Amygdala (tissue), 56 donors: ENCODE measurements around the gene CBX8.
"Not testable (repeated sequence)": the region's sequence is repeated elsewhere in the genome, so short reads cannot be mapped to it uniquely, and the experiment has no call there.

Experiments
- DNase-seq, 56 donors: peaks; one replicate each; lab custom pipeline; 2025; lab: John Stamatoyannopoulos, UW

CBX8 gene

GRCh38 chr17:79784353-79785016, 12.4 kb downstream of the CBX8 start:
- no peak for DNase-seq

- no peak for DNase-seq
These were observed 13.0 kb downstream of the CBX8 start for GRCh38 chr17:79783891-79784290.

- DNase-seq, result no peak
These were observed 14.9 kb downstream of the CBX8 start for GRCh38 chr17:79781736-79782575.

GRCh38 chr17:79781012-79781650, 15.7 kb downstream of the CBX8 start:
- DNase-seq, result no peak

GRCh38 chr17:79779661-79780365, 17.1 kb downstream of the CBX8 start:
- DNase-seq, result no peak

DNA sequence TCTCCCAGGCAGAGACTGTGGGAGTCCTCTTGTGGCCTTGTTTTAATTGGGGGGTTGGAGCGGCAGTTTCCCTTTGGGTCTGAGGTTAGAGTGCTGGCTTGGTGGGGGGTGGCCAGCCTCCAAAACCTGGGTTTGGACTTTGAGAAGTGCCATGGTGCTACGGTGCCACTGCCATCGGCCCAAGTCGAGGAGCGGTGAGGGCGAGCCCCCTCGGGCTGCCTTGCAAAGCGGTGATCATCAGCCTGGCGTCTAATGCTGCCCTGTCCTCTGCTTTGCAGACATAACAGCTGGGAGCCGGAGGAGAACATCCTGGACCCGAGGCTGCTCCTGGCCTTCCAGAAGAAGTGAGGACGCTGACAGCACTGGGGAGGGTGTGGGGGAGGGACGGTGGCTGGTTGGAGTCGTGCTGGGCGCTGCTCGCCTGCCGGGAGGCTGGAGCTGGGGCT, 17.8 kb downstream of the CBX8 start:
- no peak for DNase-seq

GRCh38 chr17:79778504-79779083, 18.3 kb downstream of the CBX8 start:
- no peak for DNase-seq

DNA sequence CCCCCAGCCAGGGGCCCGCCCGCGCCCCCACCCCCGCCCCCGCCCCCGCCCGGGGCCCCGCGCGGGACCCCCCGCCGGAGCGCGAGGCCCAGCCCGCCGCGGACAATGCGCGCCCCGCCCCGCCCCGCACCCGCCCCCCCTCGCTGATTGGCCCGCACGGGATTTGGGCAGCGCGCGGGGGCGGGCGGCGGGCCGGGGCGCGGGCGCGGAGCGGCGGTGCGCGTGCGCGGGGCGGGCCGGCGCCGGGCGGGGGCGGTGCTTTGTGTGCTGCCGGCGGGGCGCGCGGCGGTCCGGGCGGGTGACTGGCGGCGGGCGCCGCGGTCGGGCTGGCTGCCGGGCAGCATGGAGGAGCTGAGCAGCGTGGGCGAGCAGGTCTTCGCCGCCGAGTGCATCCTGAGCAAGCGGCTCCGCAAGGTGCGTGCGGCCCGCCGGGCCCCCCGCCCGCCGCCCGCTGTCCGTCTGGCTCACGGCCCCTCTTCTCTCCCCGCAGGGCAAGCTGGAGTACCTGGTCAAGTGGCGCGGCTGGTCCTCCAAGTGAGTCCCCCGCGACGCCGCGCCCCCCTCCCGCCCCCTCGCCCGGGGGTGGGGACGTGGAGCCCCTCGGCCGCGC, 18.9 kb downstream of the CBX8 start, which contains the start of gene CBX2:
Gene CBX2 (plus strand): TSS at position 255 of the 610 bp plus-strand sequence. CDS start 88 bp downstream, at position 343.
- DNase-seq, result peak in 48 of 56 donors; percentile 10 to 80 (median 53)

GRCh38 chr17:79777120-79777893, 19.6 kb downstream of the CBX8 start:
- peak in 27 of 56 donors; percentile 22 to 74 (median 56) for DNase-seq

DNA sequence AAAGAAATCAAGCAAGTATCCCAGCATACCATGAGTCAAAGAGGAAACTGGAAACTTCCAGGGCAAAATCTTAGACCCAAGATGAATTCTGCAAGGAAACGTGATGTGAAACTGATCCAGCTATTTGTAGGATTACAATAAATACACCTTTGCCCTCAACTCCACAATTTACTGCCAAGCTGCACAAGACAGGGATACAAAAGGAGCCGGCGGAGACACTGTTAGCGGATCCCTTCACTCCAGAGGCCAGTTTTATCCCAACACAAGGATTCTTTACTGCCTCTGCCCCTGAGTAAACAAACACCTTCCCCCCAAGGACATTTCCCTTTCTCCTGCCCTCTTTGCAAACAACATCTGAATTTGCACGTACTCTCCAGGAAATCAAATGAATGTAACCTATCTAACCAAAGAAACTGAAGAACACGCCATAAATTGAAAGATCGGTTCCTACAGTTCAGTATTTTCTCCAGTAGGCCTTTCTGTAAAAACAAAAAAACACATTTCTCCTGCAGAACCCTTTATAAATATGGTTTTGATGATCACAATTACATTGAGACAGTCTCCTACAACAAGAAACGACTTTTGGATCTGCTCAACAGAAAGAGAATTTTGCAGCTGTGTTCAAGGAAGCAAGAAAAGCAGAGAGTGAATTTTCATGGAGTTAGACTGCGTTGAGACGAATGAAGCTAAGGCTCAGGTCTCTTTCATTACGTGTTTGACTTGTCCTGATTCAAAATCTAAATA, 20.3 kb downstream of the CBX8 start:
- DNase-seq, result no peak

GRCh38 chr17:79775632-79776031, 21.2 kb downstream of the CBX8 start:
- no peak for DNase-seq

GRCh38 chr17:79774561-79774975, 22.3 kb downstream of the CBX8 start:
- no peak for DNase-seq

DNA sequence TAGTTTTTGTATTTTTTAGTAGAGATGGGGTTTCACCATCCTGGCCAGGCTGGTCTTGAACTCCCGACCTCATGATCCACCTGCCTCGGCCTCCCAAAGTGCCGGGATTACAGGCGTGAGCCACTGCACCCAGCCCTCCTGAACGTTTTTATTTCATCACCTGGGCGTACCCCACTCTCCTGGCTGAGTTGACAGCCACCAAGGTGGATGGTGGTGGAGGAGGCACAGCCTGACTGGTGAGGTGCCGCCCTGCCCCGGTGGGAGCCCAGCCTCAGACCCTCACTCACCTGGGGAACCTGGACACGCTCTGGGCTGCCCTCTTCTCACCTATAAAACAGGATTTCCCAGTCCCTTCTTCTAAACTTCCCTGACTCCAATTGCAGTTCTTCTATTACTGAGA, 24.2 kb downstream of the CBX8 start:
- DNase-seq, result not testable (repeated sequence)

- DNase-seq, result no peak
These were observed 25.6 kb downstream of the CBX8 start for GRCh38 chr17:79771276-79771675.

DNA sequence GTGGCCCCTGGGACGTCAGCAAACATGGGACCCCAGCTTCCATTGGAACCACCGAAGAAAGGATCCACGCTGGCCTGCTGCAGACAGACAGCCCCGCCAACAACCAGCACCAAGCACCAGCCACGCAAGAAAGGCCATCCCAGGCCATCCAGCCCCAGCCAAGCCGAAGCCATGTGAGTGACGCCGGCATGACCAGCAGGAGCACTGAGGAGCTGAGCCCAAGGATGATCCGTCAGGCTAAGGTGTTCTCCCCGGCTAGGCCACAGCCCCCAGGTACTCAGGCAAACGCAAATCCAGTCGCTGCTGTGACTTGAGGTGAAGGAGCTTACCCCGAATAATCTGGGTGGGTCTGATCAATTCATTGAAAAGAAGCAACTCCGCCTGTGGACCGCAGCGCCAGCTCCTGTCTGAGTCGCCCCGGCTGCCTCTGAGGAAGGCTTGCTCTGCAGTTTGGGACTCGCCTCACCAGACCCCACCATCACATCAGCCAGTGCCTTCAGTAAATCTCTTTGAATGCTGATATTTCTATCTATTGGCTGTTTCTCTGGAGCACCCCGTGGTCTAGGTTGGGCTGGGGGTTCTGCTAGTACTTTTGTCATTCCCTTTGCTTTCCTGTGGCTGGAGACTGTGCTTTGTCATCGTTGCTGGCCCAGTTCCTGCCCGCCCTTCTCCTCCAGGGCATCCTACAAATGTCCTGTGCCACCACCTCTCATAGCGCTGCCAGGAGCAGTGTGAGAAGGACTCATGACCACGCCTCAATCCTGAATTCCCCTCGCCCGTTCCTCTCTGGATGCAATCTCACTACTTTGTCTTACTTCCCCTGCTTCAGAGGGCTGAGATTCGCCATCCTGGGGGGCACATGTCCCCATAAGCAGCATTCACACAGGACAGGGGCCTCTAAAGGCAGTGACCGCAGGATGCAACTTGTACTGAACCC, 27.0 kb downstream of the CBX8 start:
- no peak for DNase-seq

DNA sequence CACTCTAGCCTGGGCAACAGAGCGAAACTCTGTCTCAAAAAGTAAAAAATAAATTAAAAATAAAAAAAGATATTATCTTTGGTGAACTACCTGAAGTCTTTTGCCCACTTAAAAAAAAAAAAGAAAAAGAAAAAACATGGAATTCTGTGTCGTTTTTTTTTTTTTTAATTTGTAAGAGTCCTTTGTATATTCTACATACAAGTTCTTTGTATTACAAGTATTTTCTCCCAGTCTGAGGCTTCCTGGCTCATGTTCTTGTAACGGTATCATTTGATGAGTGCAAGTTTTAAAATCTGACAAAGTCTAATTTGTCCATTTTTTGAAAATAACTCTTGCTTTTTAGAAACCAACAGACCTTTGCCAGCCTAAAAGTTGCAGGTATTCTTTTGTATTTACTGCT, 31.2 kb downstream of the CBX8 start:
- no peak for DNase-seq
